CD4-positive, alpha-beta T cell treated with Interleukin-4 for 4 hours (primary cell): Measurements from ENCODE around the gene DPH1.

Source experiments
- DNase-seq: peaks from one replicate; pipeline ENCODE4 v3.0.0-alpha.2; 2020

The DPH1 gene

DNA sequence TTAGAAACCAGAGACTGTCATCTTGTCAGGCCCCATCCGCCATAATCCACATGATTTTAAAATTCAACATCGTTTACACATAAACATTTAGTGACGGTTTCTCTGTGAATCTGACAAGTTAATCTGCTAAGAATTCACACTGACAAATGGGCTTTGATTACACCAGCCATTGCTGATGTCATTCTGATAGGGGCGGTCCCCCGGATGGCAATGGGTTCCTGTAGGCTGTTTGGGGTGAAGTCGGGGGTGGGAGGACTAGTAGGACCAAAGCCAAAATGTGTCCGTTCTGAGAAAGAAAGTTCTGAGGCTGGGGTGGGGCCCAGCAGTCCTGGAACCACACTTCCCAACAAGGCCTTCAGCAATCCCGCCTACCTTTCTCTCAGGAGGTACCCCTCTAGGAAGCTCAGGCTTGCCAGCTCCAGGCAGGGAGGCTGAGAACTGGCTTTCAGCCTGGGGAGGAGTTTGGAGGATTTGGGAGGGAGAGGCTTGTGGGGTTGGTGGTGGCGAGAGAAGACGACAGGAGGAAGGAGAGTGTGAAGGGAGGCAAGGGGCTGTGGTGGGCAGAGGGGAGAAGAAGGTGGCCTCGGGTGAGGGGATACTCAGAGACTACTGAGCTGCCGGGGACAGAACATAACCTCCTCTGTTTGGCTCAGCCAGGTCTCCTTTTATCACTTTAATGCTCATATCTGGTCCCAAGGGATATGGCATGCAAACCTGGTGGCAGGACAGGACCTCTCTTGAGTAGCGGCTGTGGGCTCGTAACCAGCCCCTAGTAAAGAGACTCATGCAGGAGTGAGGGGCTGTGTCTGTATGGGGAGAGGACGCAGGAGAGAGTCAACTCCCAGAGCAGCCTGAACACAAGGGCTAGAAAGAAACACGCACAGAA, 33.6 kb downstream of the DPH1 start:
- DNase-seq, result no peak

DNA sequence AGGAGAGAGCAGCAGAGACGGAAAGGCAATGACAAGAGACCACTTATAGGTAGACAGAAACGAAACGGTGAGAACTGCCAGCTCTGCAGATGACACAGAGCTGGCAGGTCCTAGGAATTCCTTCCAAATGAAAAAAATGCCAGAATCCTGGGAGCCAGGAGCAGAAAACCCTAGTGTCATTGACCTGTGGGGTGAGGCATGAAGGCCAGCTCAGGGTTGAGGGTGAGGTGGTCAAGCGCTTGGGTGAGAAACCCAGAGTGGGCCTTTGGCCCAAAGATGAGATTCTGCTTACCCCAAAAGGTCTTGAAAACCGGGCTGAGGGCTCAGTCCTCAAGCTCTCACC, 34.2 kb downstream of the DPH1 start:
- DNase-seq, result no peak

DNA sequence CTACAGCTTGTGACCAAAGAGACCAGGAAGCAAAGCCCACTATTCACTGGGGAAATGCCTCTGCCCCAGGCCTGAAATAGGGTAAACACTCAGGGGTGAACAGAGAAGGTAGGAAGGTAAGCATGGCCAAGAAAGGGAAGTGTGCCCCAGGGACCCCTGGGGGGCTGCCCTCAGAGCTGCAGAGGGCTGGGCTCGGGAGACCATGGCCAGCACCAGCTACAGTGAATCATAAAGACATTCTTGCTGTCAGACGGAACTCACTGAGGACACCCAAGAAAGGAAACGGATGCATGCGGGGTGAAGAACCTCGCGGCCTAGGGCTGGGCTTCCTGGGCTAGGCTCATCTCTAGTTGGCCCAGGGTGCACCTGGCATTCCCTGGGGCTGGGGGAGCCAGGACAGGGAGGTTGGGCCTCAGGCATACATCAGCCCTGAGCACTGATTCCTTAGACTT, 34.6 kb downstream of the DPH1 start:
- DNase-seq, result no peak

DNA sequence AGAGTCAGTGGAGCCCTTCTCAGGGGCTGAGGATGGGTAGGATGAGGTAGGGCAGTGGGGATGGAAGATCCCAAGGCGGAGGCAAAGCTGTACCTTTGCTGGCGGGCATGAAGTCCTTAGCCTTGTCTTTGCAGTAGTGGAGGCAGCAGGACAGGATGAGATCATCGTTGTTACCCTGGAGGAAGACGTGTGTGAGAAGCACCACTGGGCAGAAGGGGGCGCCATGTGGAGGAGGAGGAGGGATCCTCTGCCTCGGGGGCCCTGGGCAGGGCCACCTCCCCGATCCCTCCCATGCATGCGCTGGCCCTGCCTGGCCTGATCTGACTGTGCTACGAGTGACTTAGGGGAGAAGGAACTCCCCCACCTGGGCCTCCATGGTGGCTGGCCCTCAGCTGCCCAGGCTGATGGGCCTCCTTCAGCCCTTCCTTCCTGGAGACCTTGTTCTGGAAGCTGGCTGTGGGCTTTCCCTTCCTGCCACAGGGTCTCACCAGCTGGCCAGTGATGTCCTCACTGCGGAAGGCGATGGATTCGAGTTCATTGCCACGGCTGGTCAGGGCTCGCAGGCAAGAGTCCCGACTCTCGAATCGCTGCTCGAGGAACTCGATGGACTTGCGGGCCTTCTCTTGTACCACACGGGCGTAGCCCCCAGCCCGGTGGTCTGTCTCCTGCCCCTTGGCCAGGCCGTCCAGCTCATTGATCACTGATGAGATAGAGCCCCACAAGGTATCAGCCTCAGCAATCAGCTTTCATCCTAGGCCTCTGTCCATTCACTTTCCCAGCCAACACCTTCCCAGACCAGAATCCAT, 35.2 kb downstream of the DPH1 start:
- peak; percentile 30 for DNase-seq

DNA sequence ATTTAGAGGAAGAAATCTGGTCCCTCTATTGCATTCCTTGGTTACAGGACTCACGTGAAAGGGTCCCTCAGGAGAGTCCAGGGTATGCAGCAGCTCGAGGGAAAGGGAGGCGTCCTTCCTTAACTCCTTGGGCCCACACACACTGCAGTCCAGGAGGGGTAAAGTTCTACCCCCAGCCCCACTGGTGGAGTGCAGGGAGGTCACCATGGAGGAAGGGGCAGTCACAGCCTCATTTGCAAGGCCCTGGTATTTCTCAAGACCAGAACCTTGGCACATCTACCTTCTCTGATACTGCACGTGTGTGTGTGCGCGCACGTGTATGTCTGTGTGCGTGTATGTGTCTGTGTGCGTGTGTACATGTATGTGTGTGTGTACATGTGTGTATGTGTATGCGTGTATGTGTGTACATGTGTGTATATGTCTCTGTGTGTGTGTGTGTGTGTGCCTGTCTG, 36.0 kb downstream of the DPH1 start:
- DNase-seq, result no peak

DNA sequence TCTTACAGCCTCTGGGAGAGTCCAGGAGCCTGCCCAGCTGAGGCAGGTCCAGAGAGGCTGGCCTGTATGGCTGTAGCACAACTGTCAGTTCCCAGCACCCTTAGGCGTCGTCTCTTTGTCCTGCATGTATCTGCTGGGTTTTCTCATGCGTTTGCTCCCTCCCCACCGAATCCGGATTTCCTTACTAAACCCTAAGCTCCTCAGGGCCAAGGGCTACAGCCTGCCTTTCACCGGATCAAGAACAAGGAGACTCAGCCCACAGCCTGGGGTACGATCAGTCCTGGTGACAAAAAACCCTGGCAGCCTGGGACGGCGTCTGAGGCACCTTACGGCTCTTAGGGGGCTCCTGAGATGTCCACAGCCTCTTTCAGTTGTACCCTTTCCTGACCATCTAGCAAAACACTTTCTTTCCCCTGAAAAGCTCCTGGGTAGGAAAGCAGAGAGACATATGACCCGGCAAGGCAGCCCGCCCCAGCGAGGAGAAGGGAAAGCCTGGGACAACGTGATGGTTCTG, 37.2 kb downstream of the DPH1 start:
- no peak for DNase-seq

DNA sequence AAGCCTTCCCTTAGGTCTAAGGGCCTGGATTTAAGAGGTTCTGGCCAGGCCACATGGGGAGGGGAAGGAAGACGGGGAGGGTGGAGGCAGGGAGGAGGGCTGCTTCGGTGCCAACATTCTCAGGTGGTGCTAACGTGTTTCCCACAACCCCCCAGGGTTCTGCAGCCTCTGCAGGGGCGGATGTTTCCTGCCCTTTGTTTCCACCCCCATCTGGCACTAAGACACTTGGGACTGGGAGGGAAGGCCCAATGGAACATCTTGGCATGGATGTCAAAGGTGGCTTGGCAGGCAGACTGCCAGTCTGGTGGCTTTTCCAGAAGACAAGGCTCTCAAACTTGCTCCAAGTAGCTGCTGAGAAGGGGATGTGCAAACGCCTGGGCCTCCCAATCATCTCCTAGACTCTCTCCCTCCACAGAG, 37.7 kb downstream of the DPH1 start:
- no peak for DNase-seq

DNA sequence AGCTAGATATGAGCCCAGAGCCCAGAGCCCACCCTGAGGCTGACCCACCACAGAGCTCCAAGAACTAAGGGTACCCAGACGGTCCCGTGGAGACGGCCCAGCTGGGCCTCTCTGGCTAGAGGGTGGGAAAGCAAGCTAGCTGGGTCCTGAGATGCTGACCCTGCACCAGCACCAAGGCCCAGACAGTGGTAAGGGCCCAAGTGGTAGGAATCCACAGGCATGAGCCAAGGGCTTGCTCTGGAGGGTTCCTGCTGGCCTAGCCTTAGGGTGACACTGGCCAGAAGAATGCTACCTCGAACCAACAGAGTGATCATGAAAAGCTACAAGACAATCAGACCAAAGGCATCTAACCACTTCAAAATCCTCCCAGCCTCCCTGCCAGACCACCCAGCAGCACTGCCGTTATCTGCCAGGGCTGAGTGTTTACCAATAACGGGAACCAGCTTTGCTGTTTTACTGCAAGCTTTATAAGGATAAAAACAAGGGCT, 38.1 kb downstream of the DPH1 start:
- no peak for DNase-seq

DNA sequence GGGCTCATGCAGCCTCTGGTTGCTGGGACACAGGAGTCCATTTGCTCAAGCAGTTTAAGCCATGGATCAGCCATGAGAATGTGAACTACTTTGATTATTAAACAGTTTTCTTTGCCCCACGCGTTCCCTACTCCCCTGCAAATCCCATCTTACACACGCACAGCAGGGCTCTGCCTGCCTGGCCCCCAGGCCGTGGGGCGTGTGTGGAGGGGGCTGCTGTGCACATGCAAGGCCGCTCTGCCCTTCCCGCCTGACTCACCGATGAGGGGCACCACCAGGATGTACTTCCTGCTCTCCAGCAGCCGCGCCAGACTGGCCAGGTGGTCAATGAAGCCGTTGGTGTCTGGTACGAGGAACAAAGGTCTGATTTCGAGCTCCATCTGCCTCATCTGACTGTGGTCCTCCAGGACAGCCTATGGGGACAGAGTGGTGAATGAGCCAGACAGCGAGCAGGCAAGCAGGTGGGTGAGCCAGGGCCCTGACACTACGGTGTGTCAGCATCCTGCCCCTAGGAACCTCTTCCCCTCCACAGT, 38.6 kb downstream of the DPH1 start:
- DNase-seq, result no peak

DNA sequence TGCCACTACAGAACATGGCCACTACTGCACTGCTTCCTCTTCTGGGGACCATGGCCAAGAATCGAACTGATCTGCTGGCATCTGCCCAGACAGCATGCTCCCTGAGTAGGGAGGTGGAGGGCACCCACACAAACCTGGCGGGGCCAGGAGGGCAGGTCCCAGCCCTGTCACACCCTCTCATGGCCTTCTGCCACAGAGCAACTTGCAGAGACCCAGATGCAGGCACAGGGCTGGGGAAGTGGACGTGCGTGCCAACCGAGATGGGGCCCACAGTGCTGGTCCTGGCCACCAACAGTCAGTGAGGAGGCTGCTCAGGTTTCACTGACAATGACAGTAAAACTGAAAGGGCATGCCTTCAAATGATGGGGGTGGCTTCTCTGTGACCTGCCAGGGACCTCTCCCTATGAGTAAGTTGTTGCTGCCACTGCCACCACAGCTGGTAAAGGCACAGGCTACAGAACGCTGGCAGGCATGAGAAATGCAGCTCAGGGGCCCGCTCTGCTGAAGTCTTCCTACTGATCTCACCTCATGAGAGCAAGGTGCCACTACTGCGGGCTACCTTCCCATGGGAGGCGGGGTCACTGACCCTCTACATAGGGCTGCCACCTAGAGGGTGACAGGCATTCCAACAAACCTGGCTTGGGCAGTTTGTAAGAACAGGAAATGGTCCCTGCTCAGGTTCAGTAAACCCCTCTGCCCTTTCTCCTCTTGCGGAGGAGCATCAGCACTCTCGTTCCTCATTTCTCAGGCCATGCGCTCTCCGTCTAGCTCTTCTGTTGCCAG, 40.5 kb downstream of the DPH1 start:
- DNase-seq, result peak; percentile 27

DNA sequence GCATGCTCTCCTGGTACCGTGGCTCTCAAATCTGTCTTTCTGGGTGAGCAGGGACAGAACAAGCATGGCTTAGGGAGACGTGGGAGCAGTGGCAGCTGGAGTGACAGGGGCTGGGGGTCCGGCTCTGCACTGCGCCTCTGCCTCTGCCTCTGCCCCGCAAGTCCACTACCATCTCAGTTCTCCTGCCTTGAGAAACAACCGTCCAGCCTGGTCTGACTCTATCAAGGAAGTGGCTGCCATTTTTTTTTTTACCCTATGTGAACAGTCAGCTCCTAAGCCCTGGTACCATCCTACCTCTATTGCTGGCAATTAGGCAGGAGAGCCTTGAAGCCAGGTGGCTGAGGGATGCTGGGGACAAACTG, 41.1 kb downstream of the DPH1 start:
- no peak for DNase-seq

DNA sequence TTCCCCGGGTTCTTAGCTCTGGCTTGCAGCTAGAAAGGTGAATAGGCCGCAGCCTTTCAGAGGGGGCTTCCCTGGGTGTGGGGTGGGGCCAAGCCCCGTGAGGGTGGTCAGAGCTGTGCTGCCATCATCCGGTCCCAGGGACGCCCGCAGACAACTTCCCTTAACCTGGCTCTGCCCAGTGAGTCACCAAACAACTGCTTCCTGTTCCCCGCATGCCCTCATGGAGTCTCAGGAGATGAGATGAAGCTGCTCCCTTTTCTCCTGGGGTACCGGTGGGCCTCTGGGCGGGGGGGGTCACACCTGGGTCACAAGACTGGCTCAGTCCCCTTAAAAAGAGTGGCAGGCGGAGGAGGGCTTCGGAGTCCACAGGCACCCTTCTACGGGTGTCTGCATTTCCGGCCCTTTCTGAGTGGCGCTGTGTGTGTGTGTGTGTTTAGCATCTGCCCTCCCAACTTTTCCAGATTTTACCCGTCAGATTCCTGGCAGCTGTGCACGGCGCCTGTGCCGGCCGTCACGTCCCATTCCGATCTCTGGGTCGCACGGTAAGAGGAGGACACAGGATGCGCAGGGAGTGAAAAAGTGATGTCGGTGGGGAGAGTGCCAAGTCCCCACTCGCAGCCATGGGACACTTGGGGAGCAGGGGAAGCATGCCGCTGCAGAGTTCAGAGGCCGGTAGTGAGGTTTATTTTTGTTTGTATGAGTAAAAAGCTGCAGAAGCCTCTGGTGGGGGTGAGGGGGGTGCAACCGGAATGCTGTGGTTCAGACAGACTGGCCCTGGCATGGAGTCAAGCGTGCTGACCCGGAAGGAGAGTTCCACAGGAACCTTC, 41.7 kb downstream of the DPH1 start:
- DNase-seq, result no peak

DNA sequence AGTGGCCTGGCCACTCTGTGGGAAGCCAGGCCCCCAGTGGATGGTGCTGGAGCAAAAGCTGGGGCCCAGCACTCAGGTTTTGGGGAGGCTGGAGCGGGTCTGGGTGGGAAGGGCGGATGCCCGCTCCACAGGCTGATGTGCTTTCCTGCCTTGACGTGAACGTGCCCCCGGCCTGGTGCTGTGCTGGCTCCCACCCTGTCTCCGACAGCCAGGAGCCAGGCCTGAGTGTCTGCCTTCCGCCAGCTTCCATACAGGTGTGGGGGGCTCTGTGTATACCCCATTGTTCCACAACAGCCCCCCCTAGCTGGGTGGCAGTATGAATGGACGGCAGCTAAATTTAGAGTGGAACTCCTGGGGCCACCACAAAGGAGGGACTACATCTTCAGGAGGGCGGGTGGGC, 45.0 kb downstream of the DPH1 start:
- no peak for DNase-seq

DNA sequence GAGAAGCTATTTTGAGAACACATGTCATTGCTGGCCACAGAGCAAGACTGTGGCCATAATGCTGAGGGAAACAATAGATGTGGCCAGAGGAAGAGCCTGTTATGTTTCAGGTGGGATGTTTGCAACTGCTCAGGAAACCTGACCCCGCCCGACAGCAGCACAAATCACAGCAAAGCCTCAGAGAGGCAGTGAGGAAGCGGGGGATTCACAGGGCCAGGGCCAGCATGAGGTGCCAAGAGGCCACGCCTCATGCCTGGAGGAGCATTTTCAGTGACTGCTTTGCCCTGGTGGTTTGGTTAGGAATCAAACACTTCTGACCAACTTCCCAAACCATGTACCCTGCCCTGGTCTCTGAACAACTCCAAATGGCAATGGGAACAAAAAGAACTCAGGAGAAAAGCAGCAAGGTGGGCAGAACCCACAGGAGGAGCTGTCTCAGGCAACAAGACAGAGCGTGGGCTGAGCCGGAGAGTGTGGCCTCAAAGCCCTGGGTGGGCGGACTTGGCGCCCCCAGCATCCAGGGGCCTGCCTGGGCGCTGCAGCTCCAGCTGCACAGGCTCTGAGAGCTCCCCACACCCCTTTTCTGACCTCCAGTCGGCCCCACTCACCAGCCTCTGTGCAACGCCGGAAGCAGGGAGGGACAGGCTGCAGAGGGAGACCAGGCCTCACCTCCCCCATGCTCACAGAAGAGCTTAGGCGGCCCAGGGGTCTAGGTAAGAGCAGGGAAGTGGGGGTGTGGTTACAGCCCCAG, 45.6 kb downstream of the DPH1 start:
- DNase-seq, result no peak

DNA sequence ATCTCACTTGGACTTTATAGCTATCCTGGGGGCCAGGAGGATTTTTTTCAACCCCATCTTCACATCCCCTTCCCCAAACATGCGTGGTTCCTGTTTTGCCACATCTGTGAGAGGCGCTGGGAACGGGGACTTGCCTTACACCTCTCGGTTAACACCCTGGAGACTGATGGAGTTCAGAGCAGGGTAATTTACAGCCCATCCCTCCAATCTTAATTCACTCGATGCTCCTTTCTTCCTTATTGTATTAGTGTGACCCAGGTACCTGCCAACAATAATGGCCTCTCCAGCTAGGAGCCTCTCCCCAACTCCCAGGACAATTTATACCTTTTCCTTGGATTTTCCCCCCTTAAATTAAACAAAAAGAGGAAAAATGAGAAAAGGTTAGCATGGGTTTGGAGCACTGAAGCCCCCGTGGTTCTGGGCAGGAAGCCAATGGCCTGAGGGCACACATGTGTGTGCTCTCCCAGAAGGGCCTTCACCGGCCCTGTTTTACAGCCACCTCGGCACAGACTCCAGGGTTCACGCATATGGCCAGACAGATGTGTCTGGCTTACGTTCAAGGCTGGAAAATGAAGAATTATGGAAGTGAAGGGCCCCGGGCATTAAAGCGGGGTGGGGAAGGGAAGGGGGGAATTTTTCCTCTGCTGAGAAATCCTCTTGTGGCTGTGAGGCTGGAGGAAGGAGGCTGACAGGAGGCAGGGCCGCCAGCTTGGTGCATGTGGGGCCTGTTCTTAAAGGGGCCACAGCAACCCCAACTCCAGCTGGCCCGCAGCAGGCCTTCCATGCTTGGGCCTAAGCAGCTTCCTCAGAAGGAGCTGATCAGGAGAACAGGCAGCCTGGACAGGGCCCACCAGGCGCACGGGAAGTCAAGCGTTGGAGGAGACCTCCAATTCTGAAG, 46.4 kb downstream of the DPH1 start:
- no peak for DNase-seq

DNA sequence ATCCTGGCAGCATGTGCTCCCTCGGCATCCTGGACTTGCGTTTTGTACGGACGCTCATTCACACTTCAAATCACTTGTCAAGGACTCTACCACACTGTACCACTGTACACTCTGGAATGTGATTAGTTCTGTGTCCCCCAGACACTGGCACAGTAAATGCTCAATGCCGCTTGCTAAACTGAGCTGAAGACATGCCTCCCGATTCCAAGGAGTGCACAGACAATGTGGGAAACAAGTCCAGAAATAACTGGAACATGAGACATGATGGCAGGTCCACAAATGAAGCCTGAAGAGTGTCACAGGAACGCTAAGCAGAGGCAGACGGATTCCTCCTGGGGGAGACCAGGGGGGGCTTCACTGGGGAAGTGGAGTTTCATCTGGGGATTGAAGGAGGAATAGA, 47.1 kb downstream of the DPH1 start:
- no peak for DNase-seq

DNA sequence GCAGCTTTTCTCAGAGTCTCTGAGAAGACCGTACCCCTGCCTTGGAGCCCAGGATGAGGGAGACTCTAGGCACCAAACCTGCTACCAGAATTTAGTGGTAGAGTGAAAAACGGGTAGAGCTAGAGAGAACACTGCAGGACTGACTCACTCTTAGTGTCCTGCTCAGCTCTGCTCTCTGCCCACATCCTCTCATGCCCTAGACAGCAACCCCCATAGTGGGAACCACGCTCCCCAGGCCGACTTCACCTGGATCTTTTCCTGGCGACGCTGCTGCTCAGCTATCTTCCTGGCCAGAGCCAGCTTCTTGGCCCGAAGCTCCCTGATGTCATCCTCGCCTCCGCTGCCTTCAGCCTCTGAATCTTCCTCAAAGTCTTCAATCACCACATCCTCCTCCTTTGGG, 51.6 kb downstream of the DPH1 start:
- DNase-seq, result no peak

DNA sequence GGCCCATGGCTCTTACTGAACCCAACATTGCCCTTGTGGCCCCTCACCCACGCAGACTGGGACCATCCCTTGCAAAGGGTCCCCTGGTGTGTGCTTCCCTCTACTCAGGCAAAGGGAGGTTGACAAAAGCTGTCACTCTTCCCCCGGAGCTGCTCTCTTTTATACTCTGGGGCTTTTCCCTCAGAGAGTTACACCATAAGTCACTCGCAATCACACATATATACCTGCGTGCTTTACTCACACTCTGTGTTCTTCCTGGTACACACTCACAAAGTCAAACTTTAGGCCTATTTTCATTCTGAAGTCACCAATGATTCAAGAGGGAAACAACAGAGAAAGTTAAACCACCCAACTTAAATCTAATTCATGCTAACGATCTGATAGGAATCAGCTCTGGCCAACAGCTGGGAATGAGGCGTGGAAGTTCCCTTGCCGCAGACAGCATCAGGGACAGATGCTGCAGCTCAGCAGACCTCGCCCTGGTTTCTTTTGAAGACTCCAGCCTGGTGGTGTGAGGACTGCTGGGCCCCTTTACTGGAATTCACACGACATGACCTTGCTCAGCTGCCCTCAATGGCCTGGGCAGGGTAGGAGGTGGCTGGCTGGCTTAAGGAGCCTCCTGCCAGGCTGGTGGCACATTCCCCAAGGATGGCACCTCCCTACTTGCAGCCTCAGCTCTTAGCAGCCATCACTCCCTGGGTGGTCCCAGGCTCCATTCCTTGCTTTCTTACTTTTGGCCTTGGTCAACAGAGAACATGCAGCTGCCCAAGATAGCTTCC, 52.2 kb downstream of the DPH1 start:
- DNase-seq, result no peak

DNA sequence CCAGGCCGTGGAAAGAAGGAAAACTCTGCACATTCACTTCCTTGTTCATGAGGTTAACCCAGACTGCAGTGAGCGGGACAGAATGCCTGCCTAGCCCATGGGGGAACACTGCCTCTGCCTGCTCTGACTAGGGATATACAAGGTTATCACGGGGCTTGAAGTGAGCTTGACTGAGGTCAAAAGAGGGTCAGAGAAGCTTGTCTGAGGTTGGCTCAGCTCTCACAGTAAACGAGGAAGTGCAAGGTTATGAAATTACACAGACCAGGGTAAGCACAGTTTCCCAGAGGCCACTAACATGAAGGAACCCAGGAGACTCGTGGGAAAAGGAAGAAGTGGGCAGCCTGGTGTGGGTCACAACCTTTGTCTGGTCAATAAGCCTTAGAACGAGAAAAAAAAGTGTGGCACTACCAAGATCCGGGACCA, 53.7 kb downstream of the DPH1 start:
- peak; percentile 7 for DNase-seq
